Gastrocnemius medialis (tissue), 4 donors: Measurements from ENCODE around the gene WNT7A. TPM values are rescaled to one million over a fixed set of nuclear protein-coding genes. Genes with fewer than 3 reads are reported as not detected.

Experiments used
- ATAC-seq, 2 donors: fragments of 150-250 bp; one replicate each; pipeline ENCODE4 v1.9.1; 2016
- DNase-seq, 2 donors: peaks; one replicate each; pipeline ENCODE4 v3.0.0-alpha.2; 2019
- H3K27ac ChIP-seq, 4 donors: fragments of 200-600 bp; sonication (generic); 1 replicate in 1 of 4; 2 replicates in 3 of 4; pipeline ENCODE4 v1.5.1; 2016 to 2018; ENCODE audit warnings: mild to moderate bottlenecking in 2 of 4, moderate library complexity in 1 of 4
- H3K27me3 ChIP-seq, 3 donors: fragments of 200-600 bp; sonication (generic) in 2 of 3; 1 replicate in 1 of 3; 2 replicates in 2 of 3; pipeline versions ENCODE4 v1.5.1 to v1.6.0; 2016 to 2019; ENCODE audit warnings: mild to moderate bottlenecking in 1 of 3, moderate library complexity in 1 of 3
- H3K36me3 ChIP-seq, 2 donors: fragments of 200-600 bp; sonication (generic) in 1 of 2; one replicate each; pipeline ENCODE4 v1.5.1; 2017 to 2018
- H3K4me1 ChIP-seq, 2 donors: fragments of 200-600 bp; sonication (generic) in 1 of 2; one replicate each; pipeline ENCODE4 v1.5.1; 2016 to 2017; ENCODE audit warnings: mild to moderate bottlenecking in 2 of 2
- H3K4me3 ChIP-seq, 4 donors: fragments of 200-600 bp; sonication (generic) in 3 of 4; 1 replicate in 1 of 4; 2 replicates in 3 of 4; pipeline ENCODE4 v1.5.1; 2016 to 2019; ENCODE audit warnings: mild to moderate bottlenecking in 2 of 4
- H3K9me3 ChIP-seq, 3 donors: fragments of 200-600 bp; sonication (generic) in 2 of 3; 1 replicate in 1 of 3; 2 replicates in 2 of 3; pipeline ENCODE4 v1.5.1; 2016 to 2019
- CTCF ChIP-seq, 5 experiments: fragments of 450-650 bp in 3 of 5; fragments of 200-600 bp in 2 of 5; sonication (generic) in 2 of 5; IDR thresholded peaks in 4 of 5; conservative IDR thresholded peaks in 1 of 5; 1 replicate in 4 of 5; 2 replicates in 1 of 5; pipeline ENCODE4 v1.5.1; 2016 to 2019; ENCODE audit warnings: antibody characterized with exemption in 5 of 5, mild to moderate bottlenecking in 3 of 5, moderate library complexity in 3 of 5
- POLR2A ChIP-seq, 2 donors: fragments of 450-650 bp; IDR thresholded peaks; one replicate each; pipeline ENCODE4 v1.6.1; 2017; ENCODE audit warnings: antibody characterized with exemption in 2 of 2, mild to moderate bottlenecking in 2 of 2, moderate library complexity in 2 of 2
- in situ Hi-C, 4 donors: fragments of 200-750 bp; cut with MboI; loops; one replicate each; pipeline versions ENCODE4 v1.15.0 to v1.8.0; 2017; ENCODE audit warnings: low sequenced_read_pairs in 4 of 4
- intact Hi-C: fragments of 100-400 bp; cut with DNase I; formaldehyde crosslinking; loops from one replicate; pipeline ENCODE4 v1.15.1; 2023; ENCODE audit warnings: low total_unique reads
- total RNA-seq, 4 donors: library from RNA; depleted of rRNA; stranded (reverse); fragments of >200 nt; gene quantifications; one replicate each; pipeline versions ENCODE4 v1.1.0 to v1.2.3, GENCODE V29; 2016

Gene WNT7A
- total RNA-seq, 4 donors from 2014 or later: not detected

- Histone ChIP-seq H3K27ac (no peak overlapping the region), H3K4me1 (no peaks in the 10 kb centered on the region), H3K27me3 (peaks cover 0 to 6% (median 0%) of the 10 kb centered on the region in 3 donors), H3K9me3 (no peaks in the 10 kb centered on the region), H3K36me3 (no peaks in the 10 kb centered on the region), H3K4me3 (no peak overlapping the region)
- intact Hi-C loops (no loop called here), in situ Hi-C loops (no loop called here)
- TF ChIP-seq POLR2A (IDR thresholded peaks at IDR 0.05): no peak
- DNase-seq (no peak), ATAC-seq (no peak)
Measured at GRCh38 chr3:13846716-13847570, 32.9 kb downstream of the WNT7A start.

DNA sequence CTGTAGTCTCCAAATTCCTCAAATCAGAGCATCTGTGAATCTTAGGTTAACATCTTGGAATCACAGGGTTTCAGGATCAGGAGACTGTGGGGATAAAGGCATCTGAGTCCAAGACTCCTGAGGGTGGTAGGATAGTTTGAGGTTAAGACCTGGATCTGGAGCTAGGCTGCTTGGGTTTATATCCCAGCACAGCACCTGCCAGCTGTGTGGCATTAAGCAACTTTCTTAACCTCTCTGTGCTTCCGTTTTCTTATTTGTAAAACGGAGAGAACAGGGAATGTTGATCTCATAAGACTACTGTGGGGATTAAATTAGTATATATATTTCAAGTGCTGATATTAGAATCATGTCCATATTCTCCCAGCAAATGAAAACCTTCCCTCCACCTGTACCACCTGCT lies 33.6 kb downstream of the WNT7A start:
- Histone ChIP-seq H3K9me3 (no peaks in the 10 kb centered on the region), H3K4me1 (no peaks in the 10 kb centered on the region), H3K4me3 (no peak overlapping the region), H3K36me3 (no peaks in the 10 kb centered on the region), H3K27ac (no peak overlapping the region), H3K27me3 (peaks cover 0 to 6% (median 0%) of the 10 kb centered on the region in 3 donors)
- ATAC-seq (no peak), DNase-seq (no peak)
- intact Hi-C loops: no loop called here
- TF ChIP-seq POLR2A (IDR thresholded peaks at IDR 0.05): no peak
- no peak for TF ChIP-seq CTCF (IDR thresholded peaks at IDR 0.05 in 4 of 5, conservative IDR thresholded peaks at IDR 0.05 in 1 of 5)
- in situ Hi-C loops: no loop called here

DNA sequence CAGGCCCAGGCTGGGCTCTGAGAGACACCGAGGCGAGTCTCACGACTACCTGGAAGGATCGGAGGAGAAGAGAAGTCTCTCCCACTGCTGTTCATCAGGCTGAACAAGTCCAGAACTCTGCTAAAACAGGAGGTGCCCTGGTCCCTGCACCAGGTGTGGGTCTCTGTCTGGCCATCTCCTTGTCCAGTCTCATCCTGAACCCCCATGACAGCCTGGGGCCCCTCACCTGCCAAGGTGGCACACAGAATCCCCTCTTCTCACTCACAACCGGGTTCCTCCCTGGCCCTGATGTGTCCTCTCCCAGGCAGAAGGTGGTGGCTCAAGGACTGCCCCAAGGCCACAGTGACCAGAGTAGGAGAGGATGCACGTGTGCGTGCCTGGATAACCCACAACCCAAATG lies 34.1 kb downstream of the WNT7A start:
- DNase-seq (no peak), ATAC-seq (no peak)
- peaks cover 0 to 6% (median 0%) of the 10 kb centered on the region in 3 donors for H3K27me3 ChIP-seq
- in situ Hi-C loops: no loop called here
- no peaks in the 10 kb centered on the region for H3K4me1 ChIP-seq
- intact Hi-C loops: no loop called here
- no peak overlapping the region for H3K27ac ChIP-seq
- H3K36me3 ChIP-seq: no peaks in the 10 kb centered on the region
- TF ChIP-seq POLR2A (IDR thresholded peaks at IDR 0.05): no peak
- TF ChIP-seq CTCF (IDR thresholded peaks at IDR 0.05 in 4 of 5, conservative IDR thresholded peaks at IDR 0.05 in 1 of 5): no peak
- H3K4me3 ChIP-seq: no peak overlapping the region
- H3K9me3 ChIP-seq: no peaks in the 10 kb centered on the region

GRCh38 chr3:13844911-13845310 lies 35.0 kb downstream of the WNT7A start:
- ATAC-seq (no peak), DNase-seq (no peak)
- Histone ChIP-seq H3K4me1 (no peaks in the 10 kb centered on the region), H3K4me3 (no peak overlapping the region), H3K27me3 (peaks cover 0 to 6% (median 0%) of the 10 kb centered on the region in 3 donors), H3K36me3 (no peaks in the 10 kb centered on the region), H3K9me3 (no peaks in the 10 kb centered on the region), H3K27ac (no peak overlapping the region)
- in situ Hi-C loops (no loop called here), intact Hi-C loops (no loop called here)
- TF ChIP-seq POLR2A (IDR thresholded peaks at IDR 0.05) (no peak), CTCF (IDR thresholded peaks at IDR 0.05 in 4 of 5, conservative IDR thresholded peaks at IDR 0.05 in 1 of 5) (no peak)

GRCh38 chr3:13844286-13844685 lies 35.6 kb downstream of the WNT7A start:
- H3K4me3 ChIP-seq: no peak overlapping the region
- in situ Hi-C loops (no loop called here), intact Hi-C loops (no loop called here)
- peaks cover 0 to 6% (median 0%) of the 10 kb centered on the region in 3 donors for H3K27me3 ChIP-seq
- H3K36me3 ChIP-seq: no peaks in the 10 kb centered on the region
- no peak for ATAC-seq
- no peak for TF ChIP-seq CTCF (IDR thresholded peaks at IDR 0.05 in 4 of 5, conservative IDR thresholded peaks at IDR 0.05 in 1 of 5)
- TF ChIP-seq POLR2A (IDR thresholded peaks at IDR 0.05): no peak
- no peaks in the 10 kb centered on the region for H3K4me1 ChIP-seq
- DNase-seq: no peak
- H3K27ac ChIP-seq: no peak overlapping the region
- no peaks in the 10 kb centered on the region for H3K9me3 ChIP-seq
